ENCODE measurements around the gene TMEM131L.
"Not testable (repeated sequence)": the region's sequence is repeated elsewhere in the genome, so short reads cannot be mapped to it uniquely, and the experiment has no call there.

The TMEM131L gene

DNA sequence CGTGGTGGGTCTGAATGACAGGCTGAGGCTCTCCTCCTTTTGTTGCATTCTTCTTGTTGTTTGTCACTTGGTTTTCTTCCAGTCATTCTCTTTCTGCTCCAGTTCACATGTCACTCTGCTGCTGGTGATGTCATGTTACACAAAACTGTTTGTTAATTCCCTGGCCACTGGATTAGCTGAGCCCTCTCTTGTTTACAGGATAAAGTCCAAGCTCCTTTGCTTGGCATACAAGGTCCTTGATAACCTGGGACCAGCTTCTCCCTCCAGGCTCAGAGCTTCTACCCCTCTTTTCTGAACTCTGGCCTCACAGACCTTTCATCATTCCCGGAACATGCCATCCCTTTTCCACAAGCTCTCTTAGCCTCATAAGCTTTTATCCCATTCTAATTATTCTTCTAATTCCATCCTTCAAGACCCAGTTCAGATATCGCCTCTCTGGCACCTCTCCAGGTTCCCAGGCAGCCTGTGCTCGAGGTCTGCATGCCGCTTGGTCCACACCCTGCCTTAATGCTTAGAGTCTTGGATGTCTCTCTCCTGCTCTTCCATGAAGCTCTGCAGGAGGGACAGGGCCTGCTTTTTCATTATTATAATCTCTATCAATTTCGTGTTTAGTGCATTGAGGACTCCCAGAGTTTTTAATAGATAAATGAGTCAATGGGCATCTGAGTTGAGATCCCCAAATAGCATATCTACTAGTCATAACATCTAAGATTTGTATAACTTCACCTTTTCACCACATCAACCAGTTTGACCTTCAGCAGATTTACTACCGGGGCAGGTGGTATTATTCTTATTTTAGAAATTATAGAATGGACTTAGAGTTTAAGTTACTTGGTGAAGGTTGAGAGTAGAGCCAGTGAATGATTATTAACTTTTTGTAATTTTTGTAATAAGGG is 98.7 kb downstream of the TMEM131L start:
- Histone ChIP-seq H3K4ac (ENCODE audit: low read depth in 1 of 2, low read length in 2 of 2) (no peak overlapping the region), H2BK120ac (ENCODE audit: low read depth, low read length) (no peak overlapping the region), H3K36me3 (ENCODE audit: control insufficient read depth in 1 of 2, insufficient read depth in 2 of 2, low read depth in 1 of 2, low read length in 2 of 2) (no peaks in the 10 kb centered on the region), H3K23ac (ENCODE audit: low read length in 2 of 2) (no peak overlapping the region), H4K91ac (ENCODE audit: low read length) (no peak overlapping the region), H3K79me1 (replicated peaks; ENCODE audit: low read length, poor library complexity, severe bottlenecking) (peaks cover 1% of the 10 kb centered on the region), H3K4me3 (ENCODE audit: insufficient read depth in 1 of 2, low read depth in 1 of 2, low read length in 2 of 2) (no peak overlapping the region), H3K9ac (ENCODE audit: low read length) (no peak overlapping the region), H2BK15ac (ENCODE audit: low read depth, poor library complexity, severe bottlenecking) (no peak overlapping the region), H3K18ac (ENCODE audit: low read depth in 1 of 2, low read length in 2 of 2) (no peak overlapping the region), H2BK5ac (ENCODE audit: low read depth, low read length, poor library complexity, severe bottlenecking) (no peak overlapping the region), H2BK12ac (ENCODE audit: low read length in 2 of 2) (no peak overlapping the region), H3K4me2 (ENCODE audit: low read length, poor library complexity, severe bottlenecking) (no peak overlapping the region), H3K27ac (ENCODE audit: low read length, poor library complexity, severe bottlenecking) (no peak overlapping the region), H2AK5ac (ENCODE audit: low read length, severe bottlenecking) (no peak overlapping the region), H3K9me3 (ENCODE audit: control insufficient read depth, low read length) (no peaks in the 10 kb centered on the region), H3K14ac (ENCODE audit: low read length in 2 of 2) (no peak overlapping the region), H4K8ac (ENCODE audit: low read length) (no peak overlapping the region), H3K4me1 (ENCODE audit: control insufficient read depth, insufficient read depth, low read depth, low read length) (peaks cover 1% of the 10 kb centered on the region), H2AFZ (ENCODE audit: low read depth, low read length) (no peak overlapping the region), H3K27me3 (ENCODE audit: control insufficient read depth in 1 of 2, insufficient read depth in 1 of 2, low read length in 2 of 2) (no peaks in the 10 kb centered on the region)
- WGBS, result 88% methylated on average over 6 of the region's 7 CpGs
- DNase-seq, result peak; percentile 58

DNA sequence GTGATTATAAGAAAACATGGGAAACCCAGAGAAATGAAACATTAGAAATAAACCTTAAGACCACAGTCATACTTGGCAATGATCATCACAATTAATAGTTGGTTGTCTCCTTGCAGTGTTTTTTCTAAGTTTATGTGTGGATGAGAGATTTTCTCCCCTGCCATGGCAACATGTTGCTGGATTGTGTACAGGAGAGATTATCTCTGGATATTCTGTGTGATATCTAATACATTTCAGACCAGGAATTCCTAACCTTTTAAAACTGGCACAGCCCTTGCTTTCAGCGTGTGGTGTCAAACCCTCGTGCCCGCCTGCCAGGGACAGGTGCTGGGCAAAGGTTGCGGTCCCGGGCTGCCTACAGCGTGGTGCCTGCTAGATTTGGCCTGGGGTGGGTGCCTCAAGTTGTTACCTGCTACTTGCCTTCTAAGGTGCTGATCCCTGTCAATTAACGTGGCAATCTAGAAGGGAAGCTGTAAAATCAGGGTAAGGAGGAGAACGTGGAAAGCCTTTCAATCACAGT is 100.5 kb downstream of the TMEM131L start:
- Histone ChIP-seq H3K9me3 (ENCODE audit: control insufficient read depth, low read length) (no peaks in the 10 kb centered on the region), H3K79me1 (replicated peaks; ENCODE audit: low read length, poor library complexity, severe bottlenecking) (peaks cover 1% of the 10 kb centered on the region), H2BK15ac (ENCODE audit: low read depth, poor library complexity, severe bottlenecking) (no peak overlapping the region), H2AFZ (ENCODE audit: low read depth, low read length) (no peak overlapping the region), H3K4me1 (ENCODE audit: control insufficient read depth, insufficient read depth, low read depth, low read length) (peaks cover 1% of the 10 kb centered on the region), H2BK5ac (ENCODE audit: low read depth, low read length, poor library complexity, severe bottlenecking) (no peak overlapping the region), H3K23ac (ENCODE audit: low read length in 2 of 2) (no peak overlapping the region), H3K27me3 (ENCODE audit: control insufficient read depth in 1 of 2, insufficient read depth in 1 of 2, low read length in 2 of 2) (no peaks in the 10 kb centered on the region), H3K9ac (ENCODE audit: low read length) (no peak overlapping the region), H3K14ac (ENCODE audit: low read length in 2 of 2) (no peak overlapping the region), H2AK5ac (ENCODE audit: low read length, severe bottlenecking) (no peak overlapping the region), H3K27ac (ENCODE audit: low read length, poor library complexity, severe bottlenecking) (no peak overlapping the region), H3K36me3 (ENCODE audit: control insufficient read depth in 1 of 2, insufficient read depth in 2 of 2, low read depth in 1 of 2, low read length in 2 of 2) (no peaks in the 10 kb centered on the region), H2BK12ac (ENCODE audit: low read length in 2 of 2) (no peak overlapping the region), H3K4me2 (ENCODE audit: low read length, poor library complexity, severe bottlenecking) (no peak overlapping the region), H3K18ac (ENCODE audit: low read depth in 1 of 2, low read length in 2 of 2) (no peak overlapping the region), H4K8ac (ENCODE audit: low read length) (no peak overlapping the region), H3K4me3 (ENCODE audit: insufficient read depth in 1 of 2, low read depth in 1 of 2, low read length in 2 of 2) (no peak overlapping the region), H4K91ac (ENCODE audit: low read length) (no peak overlapping the region), H2BK120ac (ENCODE audit: low read depth, low read length) (no peak overlapping the region), H3K4ac (ENCODE audit: low read depth in 1 of 2, low read length in 2 of 2) (no peak overlapping the region)
- DNase-seq, result no peak
- 95% methylated on average over 8 of the region's 8 CpGs for WGBS

DNA sequence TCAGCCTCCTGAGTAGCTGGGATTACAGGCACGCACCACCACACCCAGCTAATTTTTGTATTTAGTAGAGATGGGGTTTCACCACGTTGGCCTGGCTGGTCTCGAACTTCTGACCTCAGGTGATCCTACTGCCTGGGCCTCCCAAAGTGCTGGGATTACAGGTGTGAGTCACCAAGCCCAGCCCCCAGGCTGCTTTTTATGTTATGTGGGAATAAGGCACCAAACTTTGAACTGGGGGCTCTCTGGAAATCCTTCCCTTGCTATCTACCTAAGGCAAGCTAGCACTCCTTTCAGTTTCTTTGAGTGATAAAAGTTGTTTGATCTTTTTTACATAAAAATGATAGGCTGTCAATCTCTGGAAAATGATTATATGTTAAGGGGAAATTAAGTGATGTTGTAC is 101.5 kb downstream of the TMEM131L start:
- H3K36me3 ChIP-seq (ENCODE audit: control insufficient read depth in 1 of 2, insufficient read depth in 2 of 2, low read depth in 1 of 2, low read length in 2 of 2); H3K18ac ChIP-seq (ENCODE audit: low read depth in 1 of 2, low read length in 2 of 2); H3K27ac ChIP-seq (ENCODE audit: low read length, poor library complexity, severe bottlenecking); H3K9ac ChIP-seq (ENCODE audit: low read length); H2BK12ac ChIP-seq (ENCODE audit: low read length in 2 of 2); H3K9me3 ChIP-seq (ENCODE audit: control insufficient read depth, low read length); H3K14ac ChIP-seq (ENCODE audit: low read length in 2 of 2); H2AK5ac ChIP-seq (ENCODE audit: low read length, severe bottlenecking); H2BK15ac ChIP-seq (ENCODE audit: low read depth, poor library complexity, severe bottlenecking); H3K4me1 ChIP-seq (ENCODE audit: control insufficient read depth, insufficient read depth, low read depth, low read length); DNase-seq; H4K91ac ChIP-seq (ENCODE audit: low read length); H3K79me1 ChIP-seq (replicated peaks; ENCODE audit: low read length, poor library complexity, severe bottlenecking); H3K27me3 ChIP-seq (ENCODE audit: control insufficient read depth in 1 of 2, insufficient read depth in 1 of 2, low read length in 2 of 2); H2BK5ac ChIP-seq (ENCODE audit: low read depth, low read length, poor library complexity, severe bottlenecking); H2BK120ac ChIP-seq (ENCODE audit: low read depth, low read length); H4K8ac ChIP-seq (ENCODE audit: low read length); H3K23ac ChIP-seq (ENCODE audit: low read length in 2 of 2); H3K4ac ChIP-seq (ENCODE audit: low read depth in 1 of 2, low read length in 2 of 2); H2AFZ ChIP-seq (ENCODE audit: low read depth, low read length); H3K4me3 ChIP-seq (ENCODE audit: insufficient read depth in 1 of 2, low read depth in 1 of 2, low read length in 2 of 2); H3K4me2 ChIP-seq (ENCODE audit: low read length, poor library complexity, severe bottlenecking): not testable (repeated sequence)
- WGBS, result 95% methylated on average over 3 of the region's 3 CpGs

DNA sequence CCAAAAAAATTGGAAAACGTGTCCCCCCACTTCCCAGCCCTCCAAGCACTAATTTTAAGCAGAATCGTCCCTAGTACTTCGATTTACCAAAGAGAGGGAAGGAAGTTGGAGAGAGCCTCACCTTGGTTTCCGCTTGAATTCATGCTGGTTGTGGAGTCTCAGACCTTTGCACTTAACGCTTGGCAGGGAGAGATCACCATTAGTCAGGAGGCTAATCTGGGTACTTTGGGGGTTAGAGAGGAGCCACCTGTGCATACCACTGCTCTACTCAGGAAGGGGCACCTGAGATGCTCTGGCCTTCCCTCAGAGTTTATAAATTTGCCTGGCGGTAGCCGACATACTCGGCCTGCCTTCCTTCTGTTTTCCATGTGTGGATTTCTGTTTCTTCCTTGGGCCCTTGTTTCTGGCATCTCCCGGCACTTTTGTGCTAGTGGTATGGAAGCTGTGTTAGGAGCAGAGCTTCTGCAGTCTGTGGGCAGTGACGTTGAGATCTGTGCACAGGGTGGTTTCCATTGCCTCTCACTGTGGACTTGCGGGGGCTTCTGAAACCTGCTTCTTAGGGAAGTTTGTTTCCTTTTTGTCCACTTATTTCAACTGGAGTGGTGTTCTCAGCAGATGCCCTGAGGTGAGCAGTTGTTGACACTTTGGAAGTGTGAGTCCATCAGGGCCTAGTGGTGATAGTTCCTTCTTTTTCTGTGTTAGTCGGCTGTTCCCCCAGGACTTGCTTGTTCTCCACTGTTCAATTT is 104.2 kb downstream of the TMEM131L start:
- H3K9ac ChIP-seq (ENCODE audit: low read length), result no peak overlapping the region
- no peak overlapping the region for H3K27ac ChIP-seq (ENCODE audit: low read length, poor library complexity, severe bottlenecking)
- no peak overlapping the region for H2AK5ac ChIP-seq (ENCODE audit: low read length, severe bottlenecking)
- H2BK12ac ChIP-seq (ENCODE audit: low read length in 2 of 2), result no peak overlapping the region
- no peak overlapping the region for H4K91ac ChIP-seq (ENCODE audit: low read length)
- no peaks in the 10 kb centered on the region for H3K36me3 ChIP-seq (ENCODE audit: control insufficient read depth in 1 of 2, insufficient read depth in 2 of 2, low read depth in 1 of 2, low read length in 2 of 2)
- 95% methylated on average over 11 of the region's 12 CpGs for WGBS
- no peak overlapping the region for H2BK15ac ChIP-seq (ENCODE audit: low read depth, poor library complexity, severe bottlenecking)
- H3K27me3 ChIP-seq (ENCODE audit: control insufficient read depth in 1 of 2, insufficient read depth in 1 of 2, low read length in 2 of 2), result no peaks in the 10 kb centered on the region
- no peak overlapping the region for H3K18ac ChIP-seq (ENCODE audit: low read depth in 1 of 2, low read length in 2 of 2)
- H3K9me3 ChIP-seq (ENCODE audit: control insufficient read depth, low read length), result no peaks in the 10 kb centered on the region
- H3K4me1 ChIP-seq (ENCODE audit: control insufficient read depth, insufficient read depth, low read depth, low read length), result no peaks in the 10 kb centered on the region
- H2BK120ac ChIP-seq (ENCODE audit: low read depth, low read length), result no peak overlapping the region
- H3K23ac ChIP-seq (ENCODE audit: low read length in 2 of 2), result no peak overlapping the region
- no peak overlapping the region for H3K4ac ChIP-seq (ENCODE audit: low read depth in 1 of 2, low read length in 2 of 2)
- no peak overlapping the region for H2AFZ ChIP-seq (ENCODE audit: low read depth, low read length)
- no peak overlapping the region for H3K14ac ChIP-seq (ENCODE audit: low read length in 2 of 2)
- H2BK5ac ChIP-seq (ENCODE audit: low read depth, low read length, poor library complexity, severe bottlenecking), result no peak overlapping the region
- H3K4me3 ChIP-seq (ENCODE audit: insufficient read depth in 1 of 2, low read depth in 1 of 2, low read length in 2 of 2), result no peak overlapping the region
- H3K4me2 ChIP-seq (ENCODE audit: low read length, poor library complexity, severe bottlenecking), result no peak overlapping the region
- H3K79me1 ChIP-seq (replicated peaks; ENCODE audit: low read length, poor library complexity, severe bottlenecking), result peaks cover 2% of the 10 kb centered on the region
- DNase-seq, result no peak
- no peak overlapping the region for H4K8ac ChIP-seq (ENCODE audit: low read length)
